Inflammatory macrophage treated with lipopolysaccharide for 4 hours (primary cell): ENCODE results near the gene KCNG2.
"Not testable (repeated sequence)": the region's sequence is repeated elsewhere in the genome, so short reads cannot be mapped to it uniquely, and the experiment has no call there.

Experiments used
- DNase-seq: peaks from one replicate; pipeline ENCODE4 v3.0.0-alpha.2; 2020

Gene KCNG2, protein sequence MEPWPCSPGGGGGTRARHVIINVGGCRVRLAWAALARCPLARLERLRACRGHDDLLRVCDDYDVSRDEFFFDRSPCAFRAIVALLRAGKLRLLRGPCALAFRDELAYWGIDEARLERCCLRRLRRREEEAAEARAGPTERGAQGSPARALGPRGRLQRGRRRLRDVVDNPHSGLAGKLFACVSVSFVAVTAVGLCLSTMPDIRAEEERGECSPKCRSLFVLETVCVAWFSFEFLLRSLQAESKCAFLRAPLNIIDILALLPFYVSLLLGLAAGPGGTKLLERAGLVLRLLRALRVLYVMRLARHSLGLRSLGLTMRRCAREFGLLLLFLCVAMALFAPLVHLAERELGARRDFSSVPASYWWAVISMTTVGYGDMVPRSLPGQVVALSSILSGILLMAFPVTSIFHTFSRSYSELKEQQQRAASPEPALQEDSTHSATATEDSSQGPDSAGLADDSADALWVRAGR

DNA sequence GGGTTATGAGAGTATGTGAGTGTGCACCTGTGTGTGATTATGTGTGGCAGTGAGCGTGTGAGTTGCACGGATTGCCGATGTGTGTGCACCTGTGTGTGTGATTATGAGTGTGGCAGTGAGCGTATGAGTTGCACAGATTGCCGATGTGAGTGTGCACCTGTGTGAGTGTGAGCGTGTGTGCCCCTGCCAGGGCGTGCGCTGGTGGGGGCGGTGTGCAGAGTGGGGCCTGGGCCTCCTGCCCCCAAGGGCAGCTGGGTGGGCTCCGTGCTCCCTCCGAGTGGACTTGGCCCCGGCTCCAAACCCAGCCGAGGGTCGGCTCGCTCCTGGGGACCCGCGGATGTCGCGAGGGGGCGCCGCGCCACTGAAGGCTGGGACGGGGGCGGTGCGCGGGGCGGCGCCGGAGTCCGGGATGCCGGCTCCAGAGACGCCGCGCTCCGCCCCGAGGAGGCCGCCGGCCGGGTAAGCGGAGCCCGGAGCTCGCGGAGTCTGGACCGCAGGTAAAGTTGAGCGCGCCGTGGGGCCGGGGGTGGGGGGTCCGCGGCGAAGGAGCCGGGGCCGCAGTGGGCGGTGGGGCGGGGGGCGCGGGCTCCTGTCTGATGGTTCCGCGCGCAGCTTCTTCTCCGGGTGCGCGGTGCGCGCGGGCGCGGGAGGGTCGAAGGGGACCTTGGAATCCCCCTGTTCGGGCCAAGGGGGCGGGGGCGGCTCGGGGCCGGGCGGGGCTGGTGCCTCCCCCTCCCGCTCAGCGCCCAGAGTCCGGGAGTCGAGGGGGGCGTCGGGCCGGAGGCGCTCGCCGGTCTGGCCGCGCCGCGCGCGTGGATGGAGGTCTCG is at the start of gene KCNG2:
TSS of gene KCNG2 (plus strand) at position 421 of the 828 bp plus-strand sequence. CDS start 65,730 bp downstream, outside the sequence.
- no peak for DNase-seq

DNA sequence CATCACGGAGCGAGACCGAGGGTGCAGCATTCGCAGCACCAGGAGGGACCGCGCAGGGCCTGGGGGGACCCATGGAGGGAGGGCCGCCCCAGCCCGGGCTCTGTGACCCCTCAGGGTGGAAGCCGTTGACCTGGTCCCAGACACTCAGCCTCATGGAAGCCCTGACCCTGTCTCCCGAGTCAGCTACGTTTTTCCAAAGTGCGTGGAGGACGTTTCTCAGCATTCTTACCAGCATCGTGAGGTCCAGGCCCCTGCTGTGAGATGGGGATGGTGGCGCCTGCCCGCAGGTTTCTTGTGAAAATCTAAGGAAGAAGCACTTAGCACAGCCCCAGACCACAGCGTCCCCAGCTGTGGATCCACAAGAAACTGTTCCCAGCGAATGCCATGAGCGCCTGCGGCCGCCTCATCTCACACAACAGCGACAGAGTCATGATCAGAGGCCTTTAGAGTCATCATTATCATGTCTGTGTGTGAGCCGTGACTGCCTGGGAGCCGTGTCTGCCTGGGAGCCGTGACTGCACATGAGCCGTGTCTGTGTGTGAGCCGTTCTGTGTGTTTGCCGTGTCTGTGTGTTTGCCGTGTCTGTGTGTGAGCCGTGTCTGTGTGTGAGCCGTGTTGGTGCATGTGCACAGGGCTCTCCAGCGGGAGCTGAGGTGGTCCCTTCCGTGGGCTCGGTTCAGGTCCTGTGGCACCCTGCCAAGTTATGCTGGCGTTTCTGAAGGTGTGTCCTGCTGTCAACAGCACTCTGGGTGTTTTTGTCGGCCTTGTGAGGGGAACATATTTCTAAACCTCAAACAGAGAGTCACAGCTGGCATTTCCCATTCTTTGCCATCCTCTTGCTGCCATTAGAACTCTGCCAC is 49.2 kb upstream of the KCNG2 start:
- no peak for DNase-seq

DNA sequence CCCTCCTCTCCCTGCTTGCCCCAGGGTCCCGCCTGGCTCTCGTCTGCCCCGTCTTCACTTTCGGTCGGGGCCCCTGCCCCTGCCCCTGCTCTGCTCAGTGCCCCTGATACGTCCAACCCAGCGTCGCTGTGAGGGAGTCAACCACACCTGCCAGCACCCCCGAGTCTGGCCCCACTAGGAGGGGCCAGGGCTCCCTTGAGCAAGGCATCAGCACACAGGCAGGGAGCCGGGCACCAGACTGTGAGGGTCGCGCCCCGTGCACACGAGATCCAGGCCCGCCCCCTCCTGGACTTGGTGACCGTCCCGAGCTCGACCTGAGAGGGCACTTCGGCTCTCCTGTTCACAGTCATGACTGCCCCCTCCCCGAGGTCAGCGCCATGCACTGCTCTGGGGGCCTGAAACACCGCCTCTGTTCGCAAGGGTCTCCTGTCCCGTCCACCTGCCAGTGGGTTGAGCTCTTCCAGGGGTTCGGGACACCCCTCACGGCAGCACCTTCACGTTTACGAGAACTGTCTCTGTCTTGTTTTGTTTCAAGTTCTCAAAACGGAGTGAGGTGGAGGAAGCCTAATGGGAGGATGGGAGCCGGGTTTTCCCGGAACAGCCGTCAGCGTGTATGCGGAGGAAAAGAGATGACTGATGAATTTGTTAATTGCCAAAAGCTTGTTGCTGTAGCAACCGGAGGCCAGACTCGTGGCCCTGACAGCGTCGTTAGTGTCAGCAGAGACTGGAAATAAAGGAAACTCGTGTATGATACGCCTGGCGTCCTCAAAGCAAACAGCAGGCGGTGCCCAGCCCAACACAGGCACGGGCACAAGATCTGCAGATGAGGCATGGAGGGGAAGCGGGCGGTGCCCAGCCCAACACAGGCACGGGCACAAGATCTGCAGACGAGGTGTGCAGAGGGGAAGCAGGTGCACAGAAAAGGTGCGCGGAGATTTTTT is 48.2 kb upstream of the KCNG2 start:
- DNase-seq, result no peak

DNA sequence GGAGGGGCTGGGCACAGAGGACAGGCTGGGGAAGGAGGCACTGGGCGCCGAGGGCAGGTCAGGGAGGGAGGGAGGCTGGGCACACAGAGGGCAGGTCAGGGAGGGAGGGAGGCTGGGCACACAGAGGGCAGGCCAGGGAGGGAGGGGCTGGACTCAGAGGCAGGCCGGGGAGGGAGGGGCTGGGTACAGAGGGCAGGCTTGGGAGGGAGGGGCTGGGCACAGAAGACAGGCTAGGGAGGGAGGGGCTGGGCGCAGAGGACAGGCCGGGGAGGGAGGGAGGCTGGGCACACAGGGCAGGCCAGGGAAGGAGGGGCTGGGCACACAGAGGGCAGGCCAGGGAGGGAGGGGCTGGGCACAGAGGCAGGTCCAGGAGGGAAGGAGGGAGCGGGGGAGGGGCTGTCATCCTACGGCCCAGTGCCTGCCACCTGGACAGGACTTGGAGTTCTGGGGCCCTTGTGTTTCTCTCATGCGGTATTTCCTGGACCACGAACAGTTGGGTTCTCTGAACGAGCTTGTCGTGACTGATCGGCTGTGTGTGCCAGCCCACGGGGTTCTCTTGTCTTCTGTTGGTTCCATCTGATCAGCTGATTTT is 46.7 kb upstream of the KCNG2 start:
- DNase-seq, result no peak

DNA sequence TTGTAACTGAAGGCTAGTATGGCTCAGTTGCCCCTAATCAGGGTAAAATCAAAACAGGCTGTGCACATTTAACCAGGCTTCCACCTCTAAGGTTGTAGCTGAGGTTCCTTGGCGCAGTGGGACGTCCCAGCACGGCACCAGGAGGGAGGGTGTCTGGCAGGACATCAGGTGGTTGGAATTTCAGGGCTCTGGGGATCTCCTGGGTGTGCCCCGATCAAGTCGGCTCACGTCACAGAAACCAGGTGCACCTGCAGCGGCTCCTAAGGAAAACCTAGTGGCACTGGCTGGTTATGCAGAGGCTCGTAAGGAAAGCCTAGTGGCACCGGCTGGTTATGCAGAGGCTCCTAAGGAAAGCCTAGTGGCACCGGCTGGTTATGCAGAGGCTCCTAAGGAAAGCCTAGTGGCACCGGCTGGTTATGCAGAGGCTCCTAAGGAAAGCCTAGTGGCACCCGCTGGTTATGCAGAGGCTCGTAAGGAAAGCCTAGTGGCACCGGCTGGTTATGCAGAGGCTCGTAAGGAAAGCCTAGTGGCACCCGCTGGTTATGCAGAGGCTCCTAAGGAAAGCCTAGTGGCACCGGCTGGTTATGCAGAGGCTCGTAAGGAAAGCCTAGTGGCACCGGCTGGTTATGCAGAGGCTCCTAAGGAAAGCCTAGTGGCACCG is 45.7 kb upstream of the KCNG2 start:
- DNase-seq, result not testable (repeated sequence)

DNA sequence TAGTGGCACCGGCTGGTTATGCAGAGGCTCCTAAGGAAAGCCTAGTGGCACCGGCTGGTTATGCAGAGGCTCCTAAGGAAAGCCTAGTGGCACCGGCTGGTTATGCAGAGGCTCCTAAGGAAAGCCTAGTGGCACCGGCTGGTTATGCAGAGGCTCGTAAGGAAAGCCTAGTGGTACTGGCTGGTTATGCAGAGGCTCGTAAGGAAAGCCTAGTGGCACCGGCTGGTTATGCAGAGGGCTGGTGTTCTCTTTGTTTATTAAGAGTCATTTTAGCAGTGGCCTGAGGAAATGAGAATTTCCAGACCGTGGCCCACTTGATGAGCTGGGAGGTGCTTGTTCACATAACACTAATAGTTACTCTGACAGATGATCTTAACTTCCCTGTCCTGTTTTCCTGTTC is 44.8 kb upstream of the KCNG2 start:
- DNase-seq, result not testable (repeated sequence)

DNA sequence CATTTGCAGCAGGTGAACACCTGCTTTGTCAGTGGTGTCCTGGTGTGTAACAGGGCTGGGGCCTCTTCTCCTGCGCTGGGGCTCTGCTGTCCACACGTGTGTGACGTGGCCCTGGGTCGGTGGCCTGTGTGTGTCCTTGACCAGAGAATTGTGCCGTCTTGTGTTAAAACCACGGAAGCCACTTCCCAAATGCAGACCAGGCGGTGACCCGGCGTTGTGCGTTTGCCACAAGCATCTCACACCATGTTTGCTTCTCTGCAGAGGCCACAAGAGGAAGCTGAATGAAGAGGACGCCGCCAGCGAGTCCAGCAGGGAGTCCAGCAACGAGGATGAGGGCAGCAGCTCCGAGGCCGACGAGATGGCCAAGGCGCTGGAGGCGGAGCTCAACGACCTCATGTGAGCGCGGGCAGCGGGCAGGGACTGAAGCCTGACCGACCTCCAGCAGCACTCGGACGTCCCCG is 44.3 kb upstream of the KCNG2 start:
- DNase-seq, result no peak

DNA sequence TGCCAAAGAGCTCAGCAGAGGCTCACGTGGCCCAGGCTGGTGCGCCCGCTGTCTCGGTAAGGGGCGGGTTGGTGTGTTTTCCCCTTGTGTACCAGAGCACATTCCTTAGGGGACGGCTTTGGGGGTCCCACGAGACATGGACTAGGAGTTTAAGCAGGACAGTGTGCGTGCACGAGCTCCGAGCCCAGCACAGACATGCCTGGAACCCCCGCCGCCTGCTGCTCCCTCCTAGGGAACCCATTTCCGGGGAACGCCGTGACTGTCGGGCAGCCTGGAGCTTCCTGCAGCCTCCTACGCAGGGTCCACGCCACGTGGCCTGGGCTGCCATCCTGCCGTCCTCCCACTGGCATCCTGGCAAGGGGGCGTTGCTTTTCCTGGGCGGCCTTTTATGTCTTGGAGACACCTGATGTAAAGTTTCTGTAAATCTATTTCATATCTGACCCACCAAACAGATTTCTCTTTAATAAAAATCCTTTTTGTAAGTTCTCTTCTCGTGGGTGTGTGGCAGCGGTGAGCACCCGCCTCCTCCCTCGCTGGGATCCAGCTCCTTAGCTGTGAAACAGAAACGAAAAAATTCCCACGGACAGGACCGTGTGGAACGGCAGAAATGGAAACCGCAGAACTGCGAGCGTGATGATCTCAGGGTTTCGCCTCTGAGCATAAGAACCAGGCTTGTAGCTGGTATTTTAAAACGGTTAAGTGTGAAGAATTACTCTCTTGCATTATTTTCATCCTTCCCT is 43.5 kb upstream of the KCNG2 start:
- DNase-seq, result no peak

DNA sequence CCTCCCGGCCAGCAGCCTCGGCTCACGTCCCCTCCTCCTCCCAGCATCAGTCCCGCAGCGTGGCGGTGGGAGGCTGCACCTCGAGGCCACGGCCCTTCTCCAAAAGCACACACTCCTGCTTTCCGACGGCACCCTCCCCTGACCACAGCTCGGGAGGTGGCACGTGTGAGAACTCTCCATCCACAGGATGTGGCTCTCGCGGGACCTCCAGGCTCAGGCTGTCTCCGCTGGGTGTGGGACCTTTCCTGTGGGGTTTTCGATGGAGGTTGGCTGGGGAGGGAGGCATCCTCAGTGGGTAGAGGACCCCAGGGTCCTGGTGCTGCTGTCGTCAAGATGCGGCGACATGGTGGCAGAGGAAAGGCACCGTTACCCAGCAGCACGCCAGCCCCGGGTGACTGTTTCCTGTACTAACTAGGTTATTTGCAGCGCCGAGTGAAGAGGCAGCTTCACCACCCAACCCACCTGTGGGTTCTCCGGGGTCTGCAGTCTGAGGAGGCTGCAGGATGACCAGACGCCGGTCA is 42.8 kb upstream of the KCNG2 start:
- DNase-seq, result no peak

DNA sequence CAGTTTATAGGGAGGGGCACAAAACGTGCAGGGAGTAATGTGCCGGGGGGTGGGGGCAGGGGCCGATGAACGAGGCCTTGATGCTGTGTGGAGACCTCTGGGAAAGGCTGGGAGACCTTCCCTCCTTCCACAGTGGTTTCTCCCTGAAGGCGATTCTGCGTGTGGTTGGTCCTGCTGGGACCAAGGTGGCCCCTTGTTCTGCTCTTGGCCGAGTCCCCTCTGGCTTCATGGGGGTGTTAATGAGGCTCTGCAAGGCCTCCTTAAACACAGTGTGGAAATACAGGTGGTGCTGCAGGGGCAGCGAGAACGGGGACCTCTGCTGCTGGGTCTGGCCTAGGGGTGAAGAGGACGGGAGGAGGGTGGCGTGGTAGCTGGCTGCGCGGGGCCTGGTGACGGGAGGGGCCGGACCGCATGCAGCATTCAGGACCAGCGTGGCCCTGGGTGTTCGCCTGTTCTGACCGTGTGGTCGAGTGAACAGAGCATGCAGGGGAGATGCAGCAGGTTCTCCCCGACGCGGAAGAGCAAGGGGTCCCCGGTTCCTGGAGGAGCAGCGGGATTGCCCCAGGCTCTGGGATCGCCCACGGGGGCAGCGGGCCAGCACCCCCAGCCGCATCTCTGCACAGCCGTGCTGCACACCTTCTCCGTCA is 42.1 kb upstream of the KCNG2 start:
- no peak for DNase-seq

DNA sequence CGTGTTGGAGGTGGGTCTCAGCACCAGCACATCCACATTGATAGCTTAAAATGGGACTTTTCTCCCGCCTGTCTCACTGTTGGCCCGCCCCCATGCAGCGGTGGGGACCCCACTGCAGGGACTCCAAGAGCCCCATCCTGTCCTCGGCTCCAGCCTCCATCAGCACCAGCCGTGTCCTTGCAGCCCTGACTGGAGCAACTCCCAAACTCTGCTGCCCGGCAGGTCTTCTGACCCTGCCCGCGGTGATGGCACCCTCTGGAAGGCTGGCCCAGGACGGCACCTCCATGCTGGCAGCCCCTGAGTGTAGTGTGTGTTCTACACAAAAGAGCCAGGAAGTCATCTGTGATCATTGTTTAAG is 41.6 kb upstream of the KCNG2 start:
- DNase-seq, result no peak

DNA sequence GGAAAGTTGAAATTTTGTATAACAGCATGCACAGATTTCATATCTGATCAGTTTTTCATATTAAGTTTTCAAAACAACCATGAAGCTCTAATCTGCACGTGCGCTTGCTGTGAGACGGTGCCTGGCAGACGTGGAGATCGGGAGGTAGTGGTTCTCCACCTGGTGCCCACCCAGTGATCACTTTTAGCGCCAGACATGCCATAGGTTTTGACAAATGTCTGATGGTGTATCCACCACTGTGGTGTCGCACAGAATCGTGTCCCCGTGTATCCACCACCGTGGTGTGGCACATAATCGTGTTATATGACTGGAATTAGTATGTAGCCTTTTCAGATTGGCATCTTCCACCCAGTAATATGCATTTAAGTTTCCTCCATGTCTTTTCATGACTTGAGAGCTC is 40.9 kb upstream of the KCNG2 start:
- DNase-seq, result no peak

DNA sequence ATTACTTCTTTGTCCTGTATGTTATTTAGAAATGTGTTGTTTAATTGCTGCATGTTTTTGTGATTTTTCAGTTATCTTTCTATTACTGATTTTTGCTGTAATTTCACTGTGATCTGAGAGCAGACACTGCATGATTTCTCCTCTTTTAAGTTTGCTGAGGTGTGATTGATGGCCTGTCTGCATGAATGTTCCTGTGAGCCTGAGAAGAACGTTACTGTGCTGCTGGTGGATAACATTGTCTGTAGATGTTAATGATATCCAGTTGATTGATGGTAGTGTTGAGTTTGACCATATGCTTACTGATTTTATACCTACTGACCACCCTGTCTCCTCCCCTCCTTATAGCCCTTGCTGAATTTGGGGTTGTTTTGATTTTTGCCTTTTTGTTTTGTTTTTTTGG is 37.4 kb upstream of the KCNG2 start:
- no peak for DNase-seq

DNA sequence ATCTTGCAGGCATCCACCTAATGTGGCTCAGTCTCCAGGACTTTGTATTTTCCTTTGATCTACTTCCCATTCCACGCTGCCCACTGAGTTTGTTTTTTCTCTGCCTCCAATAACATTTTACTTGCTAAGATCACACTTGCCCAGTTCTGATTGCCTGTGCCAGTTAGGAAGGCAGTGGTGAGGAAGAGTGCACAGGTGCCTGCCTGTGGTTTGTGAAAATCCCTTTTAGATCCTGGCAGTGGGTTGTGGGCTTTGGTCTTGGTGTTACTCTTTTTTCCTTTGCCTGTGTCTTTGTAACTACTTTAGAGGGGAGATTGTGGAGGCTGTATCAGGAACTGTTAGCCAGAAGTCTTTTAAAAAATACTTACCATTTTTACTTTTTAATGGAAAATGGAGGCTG is 36.9 kb upstream of the KCNG2 start:
- DNase-seq, result no peak

DNA sequence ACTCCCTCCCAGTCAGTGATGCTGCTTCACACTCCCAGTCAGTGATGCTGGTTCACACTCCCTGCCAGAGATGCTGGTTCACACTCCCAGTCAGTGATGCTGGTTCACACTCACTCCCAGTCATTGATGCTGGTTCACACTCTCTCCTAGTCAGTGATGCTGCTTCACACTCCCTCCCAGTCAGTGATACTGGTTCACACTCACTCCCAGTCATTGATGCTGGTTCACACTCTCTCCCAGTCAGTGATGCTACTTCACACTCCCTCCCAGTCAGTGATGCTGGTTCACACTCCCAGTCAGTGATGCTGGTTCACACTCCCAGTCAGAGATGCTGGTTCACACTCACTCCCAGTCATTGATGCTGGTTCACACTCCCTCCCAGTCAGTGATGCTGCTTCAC is 34.3 kb upstream of the KCNG2 start:
- DNase-seq, result no peak

DNA sequence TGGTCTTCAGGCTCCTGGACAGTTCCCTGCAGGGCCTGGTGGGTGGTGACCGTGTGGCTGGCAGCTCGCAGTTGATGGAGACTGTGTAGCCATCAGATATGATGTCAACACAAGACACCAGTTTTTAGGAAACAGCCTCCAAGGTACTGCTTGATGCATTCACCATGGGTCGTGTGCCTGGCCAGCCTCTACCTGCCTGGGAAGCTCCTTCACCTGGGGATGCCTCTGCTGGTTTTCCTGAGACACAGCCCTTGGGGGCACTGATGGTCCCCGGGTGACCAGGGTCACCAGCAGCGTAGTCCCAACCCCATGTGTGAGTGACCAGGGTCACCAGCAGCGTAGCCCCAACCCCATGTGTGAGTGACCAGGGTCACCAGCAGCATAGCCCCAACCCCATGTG is 33.6 kb upstream of the KCNG2 start:
- DNase-seq, result no peak

DNA sequence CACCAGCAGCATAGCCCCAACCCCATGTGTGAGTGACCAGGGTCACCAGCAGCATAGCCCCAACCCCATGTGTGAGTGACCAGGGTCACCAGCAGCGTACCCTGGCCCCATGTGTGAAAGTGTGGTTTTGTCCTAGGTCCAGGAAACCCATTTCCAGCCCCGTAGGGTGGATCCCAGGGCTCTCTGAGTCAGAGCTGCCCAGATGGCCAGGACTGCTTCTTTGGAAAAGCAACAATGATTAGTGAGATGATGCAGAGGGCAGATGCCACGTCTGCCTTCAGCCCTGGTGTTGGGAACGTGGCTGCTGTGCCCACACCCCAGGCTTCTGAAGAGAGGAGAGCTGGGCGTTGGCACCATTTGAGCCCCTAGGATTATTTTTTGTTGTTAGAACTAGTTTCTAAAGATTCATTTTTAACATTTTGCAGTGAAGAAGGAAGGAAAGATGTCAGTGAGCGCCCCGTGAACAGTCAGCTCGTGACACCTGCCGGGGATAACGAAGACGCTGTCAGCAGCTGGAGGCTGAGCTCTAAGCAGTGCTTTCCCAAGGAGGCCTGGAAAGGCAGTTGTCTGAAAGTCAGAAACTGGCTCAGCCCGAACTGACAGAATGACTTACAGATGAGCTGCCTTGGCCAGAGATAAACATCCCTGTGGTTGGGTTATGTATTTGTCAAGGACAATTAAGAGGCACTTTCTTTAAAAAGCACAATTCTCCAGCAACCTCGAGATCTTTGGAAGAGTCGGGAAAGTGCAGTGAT is 32.1 kb upstream of the KCNG2 start:
- no peak for DNase-seq

DNA sequence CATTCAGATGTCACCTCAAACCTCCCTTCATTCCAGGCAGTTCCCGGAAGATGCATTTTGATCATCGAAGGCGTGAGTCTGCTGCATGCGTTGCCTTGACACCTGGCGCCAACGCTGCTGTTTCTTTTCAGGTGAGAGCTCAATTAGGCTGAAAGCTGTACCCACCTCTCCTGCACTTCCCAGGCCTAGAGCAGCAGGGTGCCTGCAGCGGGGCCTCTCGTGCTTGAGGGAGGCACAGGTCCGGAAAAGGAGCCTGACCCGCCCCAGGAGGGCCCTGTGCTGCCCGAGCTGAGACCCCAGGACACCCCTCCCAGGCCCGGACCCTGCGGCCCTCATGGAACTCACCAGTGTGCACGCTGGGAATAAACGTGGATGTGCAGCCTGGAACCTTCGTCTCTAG is 31.4 kb upstream of the KCNG2 start:
- no peak for DNase-seq

DNA sequence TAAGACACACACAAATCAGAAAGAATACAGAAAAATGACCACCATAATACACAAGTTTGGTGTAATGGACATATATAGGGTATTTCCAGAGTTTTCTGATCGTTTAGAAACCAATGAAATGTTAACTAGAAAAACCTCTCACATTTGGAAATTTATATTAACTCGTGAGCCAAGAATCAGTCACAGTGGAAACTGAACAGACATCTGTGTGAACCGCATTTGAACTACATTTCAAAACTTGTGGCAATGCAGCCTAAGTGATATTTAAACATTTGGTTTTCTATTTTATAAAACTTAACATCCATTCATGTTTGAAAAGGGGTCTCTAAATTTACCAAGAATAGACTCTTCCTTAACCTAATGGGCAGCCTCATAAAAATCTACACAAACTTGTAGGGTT is 29.0 kb upstream of the KCNG2 start:
- no peak for DNase-seq
